Endothelial cell of umbilical vein (primary cell): ENCODE data around the gene THBS4. TPM values are rescaled to one million over a fixed set of nuclear protein-coding genes. Genes with fewer than 3 reads are reported as not detected.

Source experiments
- BruUV-seq: library from RNA; stranded (reverse); fragments of 400-500 nt; replicated peaks from 2 replicates; lab custom pipeline; 2021; lab: Mats Ljungman, UMichigan
- CTCF ChIA-PET: fragments of 300-600, 350-600 bp; sonication (Branson Sonifier 250); formaldehyde crosslinking; loops from one replicate; lab custom pipeline; 2021; ENCODE audit warnings: antibody characterized with exemption, inconsistent platforms; lab: Charles Lee
- POLR2A ChIA-PET: fragments of 300-600, 350-600 bp; sonication (Branson Sonifier 250); formaldehyde crosslinking; loops from one replicate; lab custom pipeline; 2021; ENCODE audit warnings: antibody characterized with exemption, inconsistent platforms; lab: Charles Lee
- DNase-seq: peaks from one replicate; pipeline ENCODE4 v3.0.0-alpha.2; 2011; ENCODE audit warnings: low read depth, low spot score
- FAIRE-seq: peaks from 2 replicates; lab custom pipeline; 2011; peaks lifted over from hg19 to GRCh38; lab: Jason Lieb, UNC
- H2AFZ ChIP-seq: 2 replicates; pipeline ENCODE4 v1.6.0; 2012; ENCODE audit warnings: low read depth, low read length, control low read depth, inconsistent platforms
- H3K27ac ChIP-seq: 2 replicates; pipeline ENCODE4 v1.5.1; 2011; ENCODE audit warnings: low read depth, mild to moderate bottlenecking, control low read depth, low read length, moderate library complexity; ENCODE audit not compliant: insufficient read depth
- H3K27me3 ChIP-seq, 2 experiments: 2 replicates each; pipeline versions ENCODE4 v1.6.0 to v1.6.1; 2011; ENCODE audit warnings: low read length in 2 of 2, mixed read lengths in 1 of 2; ENCODE audit not compliant: control insufficient read depth in 2 of 2, insufficient read depth in 2 of 2
- H3K36me3 ChIP-seq, 2 experiments: 2 replicates in 1 of 2; 3 replicates in 1 of 2; pipeline ENCODE4 v1.5.1; 2011; ENCODE audit warnings: low read length in 2 of 2, mild to moderate bottlenecking in 1 of 2, moderate library complexity in 1 of 2; ENCODE audit not compliant: control insufficient read depth in 2 of 2, insufficient read depth in 2 of 2; ENCODE audit errors: extremely low read depth in 1 of 2
- H3K4me1 ChIP-seq: 3 replicates; pipeline ENCODE4 v1.5.1; 2011; ENCODE audit warnings: mild to moderate bottlenecking, low read length; ENCODE audit not compliant: control insufficient read depth, insufficient read depth; ENCODE audit errors: extremely low read depth
- H3K4me2 ChIP-seq: 2 replicates; pipeline ENCODE4 v1.6.1; 2011; ENCODE audit warnings: low read length, control low read depth, mixed read lengths; ENCODE audit not compliant: insufficient read depth
- H3K4me3 ChIP-seq, 3 experiments: fragments of 200-600 bp in 1 of 3; sonication (generic), shearing (Covaris generic) in 1 of 3; replicated peaks in 1 of 3; 2 replicates each; pipeline ENCODE4 v1.5.1; 2011 to 2016; ENCODE audit warnings: control low read depth in 3 of 3, low read length in 3 of 3, mild to moderate bottlenecking in 2 of 3, inconsistent platforms in 1 of 3, low read depth in 1 of 3, moderate library complexity in 1 of 3; ENCODE audit not compliant: insufficient read depth in 1 of 3
- H3K79me2 ChIP-seq: 2 replicates; pipeline ENCODE4 v1.6.0; 2012; ENCODE audit warnings: low read length, inconsistent platforms; ENCODE audit not compliant: control insufficient read depth, insufficient read depth
- H3K9ac ChIP-seq: replicated peaks from 2 replicates; pipeline ENCODE3; 2011; ENCODE audit warnings: low read length, control low read depth; ENCODE audit not compliant: insufficient read depth; ENCODE audit errors: extremely low read depth
- H3K9me1 ChIP-seq: replicated peaks from 3 replicates; pipeline ENCODE4 v1.6.0; 2011; ENCODE audit warnings: mild to moderate bottlenecking, low read length; ENCODE audit not compliant: control insufficient read depth, insufficient read depth; ENCODE audit errors: extremely low read depth
- H3K9me3 ChIP-seq: replicated peaks from 2 replicates; pipeline ENCODE4 v1.5.1; 2012; ENCODE audit warnings: low read length, inconsistent platforms; ENCODE audit not compliant: control insufficient read depth, insufficient read depth
- H4K20me1 ChIP-seq: replicated peaks from 2 replicates; pipeline ENCODE3; 2011; ENCODE audit warnings: mild to moderate bottlenecking, low read length; ENCODE audit not compliant: control insufficient read depth, insufficient read depth; ENCODE audit errors: extremely low read depth
- CTCF ChIP-seq, 2 donors: IDR thresholded peaks; 1 replicate in 1 of 2; 2 replicates in 1 of 2; pipeline ENCODE4 v1.5.1; 2011; ENCODE audit warnings: low read length in 2 of 2, mild to moderate bottlenecking in 2 of 2, moderate library complexity in 2 of 2, control low read depth in 1 of 2, inconsistent platforms in 1 of 2, low read depth in 1 of 2; ENCODE audit not compliant: insufficient read depth in 1 of 2; ENCODE audit errors: extremely low read depth in 1 of 2
- EZH2 ChIP-seq: IDR thresholded peaks from 2 replicates; pipeline ENCODE4 v1.6.1; 2012; ENCODE audit warnings: borderline replicate concordance, low read depth, mild to moderate bottlenecking, moderate library complexity, low read length, inconsistent platforms; ENCODE audit not compliant: severe bottlenecking
- FOS ChIP-seq: IDR thresholded peaks from 2 replicates; pipeline ENCODE4 v1.6.1; 2011; ENCODE audit warnings: mild to moderate bottlenecking, low read length, moderate library complexity, borderline replicate concordance; ENCODE audit not compliant: insufficient read depth
- GATA2 ChIP-seq: IDR thresholded peaks from 2 replicates; pipeline ENCODE4 v1.7.0; 2011; ENCODE audit warnings: low read depth, mild to moderate bottlenecking, moderate library complexity, mixed read lengths, low read length; ENCODE audit not compliant: insufficient read length, insufficient read depth
- JUN ChIP-seq: IDR thresholded peaks from 2 replicates; pipeline ENCODE4 v1.6.1; 2011; ENCODE audit warnings: borderline replicate concordance, low read depth; ENCODE audit not compliant: insufficient read length, insufficient read depth
- MYC ChIP-seq: IDR thresholded peaks from one replicate; pipeline ENCODE4 v1.6.1; 2011; ENCODE audit warnings: mild to moderate bottlenecking, low read depth, low read length
- POLR2A ChIP-seq: IDR thresholded peaks from 2 replicates; pipeline ENCODE4 v1.6.1; 2012; ENCODE audit warnings: low read depth, mild to moderate bottlenecking, control low read depth, low read length
- POLR2AphosphoS5 ChIP-seq: IDR thresholded peaks from 2 replicates; pipeline ENCODE4 v1.6.1; 2012; ENCODE audit warnings: low read depth, mild to moderate bottlenecking, control low read depth, low read length, moderate library complexity; ENCODE audit not compliant: insufficient read depth
- dilution Hi-C: fragments of 300-500 bp; cut with MboI; formaldehyde crosslinking; loops from one replicate; pipeline ENCODE4 v1.15.0; 2019; ENCODE audit warnings: low sequenced_read_pairs; ENCODE audit not compliant: extremely low pct_ligation_motif_present
- intact Hi-C: fragments of 100-400 bp; cut with micrococcal nuclease; formaldehyde crosslinking; loops from one replicate; pipeline ENCODE4 v1.10.0; 2022
- polyA plus RNA-seq, 4 experiments: library from polyadenylated mRNA; depleted of rRNA in 3 of 4; stranded (reverse) in 3 of 4; unstranded in 1 of 4; fragments of >200 nt; gene quantifications; 2 replicates each; pipeline versions ENCODE4 v1.2.1 to v1.2.3, GENCODE V29; 2011 to 2012; ENCODE audit warnings: missing spikeins in 1 of 4
- total RNA-seq: library from RNA; stranded (reverse); gene quantifications from 2 replicates; pipeline ENCODE4 v1.2.3, GENCODE V29; 2021
- TF ChIP-seq, protein P1 (sequence below): IDR thresholded peaks from 2 replicates; pipeline ENCODE4 v1.6.1; 2011; ENCODE audit not compliant: insufficient read depth, insufficient read length

Gene THBS4
- total and polyA plus RNA-seq, 2 donors (not counting 3 experiments of a cell fraction or from before 2014, with no cell fraction given) = not detected

- Histone ChIP-seq H3K9ac (no peak overlapping the region), H3K4me3 (no peak overlapping the region), H3K79me2 (no peaks in the 10 kb centered on the region), H3K9me1 (no peaks in the 10 kb centered on the region), H3K27me3 (no peaks in the 10 kb centered on the region), H3K4me1 (no peaks in the 10 kb centered on the region), H3K4me2 (no peak overlapping the region), H3K27ac (no peak overlapping the region), H3K9me3 (no peaks in the 10 kb centered on the region), H2AFZ (no peak overlapping the region), H3K36me3 (no peaks in the 10 kb centered on the region), H4K20me1 (no peaks in the 10 kb centered on the region)
- no peak for FAIRE-seq
- TF ChIP-seq, protein P1, sequence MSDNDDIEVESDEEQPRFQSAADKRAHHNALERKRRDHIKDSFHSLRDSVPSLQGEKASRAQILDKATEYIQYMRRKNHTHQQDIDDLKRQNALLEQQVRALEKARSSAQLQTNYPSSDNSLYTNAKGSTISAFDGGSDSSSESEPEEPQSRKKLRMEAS = no peak
- TF ChIP-seq POLR2A (no peak), CTCF (IDR thresholded peaks at IDR 0.05; ENCODE audit: extremely low read depth in 1 of 2, insufficient read depth in 1 of 2, low read depth in 1 of 2, low read length in 2 of 2) (no peak), JUN (no peak), FOS (no peak), POLR2AphosphoS5 (no peak), EZH2 (no peak), MYC (no peak), GATA2 (no peak)
- POLR2A ChIA-PET = no interaction called here
- intact Hi-C loops (no loop called here), dilution Hi-C loops (no loop called here)
- DNase-seq = no peak
- no TSS peak for BruUV-seq
- CTCF ChIA-PET = interaction anchor here (1.5 kb wide), 1 partner anchor 12 kb away, joined by 3 read pairs; no protein-coding TSS in a partner anchor
These were observed 80.9 kb downstream of the THBS4 start for GRCh38 chr5:80116000-80116399.
